ENCODE measurements around the gene MYO1E.

Gene MYO1E

GRCh38 chr15:59252137-59252536 lies 120.5 kb downstream of the MYO1E start:
- H3K27ac ChIP-seq: no peak overlapping the region
- no peak for TF ChIP-seq CTCF (IDR thresholded peaks at IDR 0.05)

GRCh38 chr15:59251001-59251845 lies 121.4 kb downstream of the MYO1E start:
- H3K27ac ChIP-seq: no peak overlapping the region
- no peak for TF ChIP-seq CTCF (IDR thresholded peaks at IDR 0.05)
- no peak for TF ChIP-seq ZFX (IDR thresholded peaks at IDR 0.05; ENCODE audit: borderline replicate concordance)

- TF ChIP-seq ZFX (IDR thresholded peaks at IDR 0.05; ENCODE audit: borderline replicate concordance): no peak
- TF ChIP-seq CTCF (IDR thresholded peaks at IDR 0.05): no peak
- H3K27ac ChIP-seq: no peak overlapping the region
These were observed 122.4 kb downstream of the MYO1E start for GRCh38 chr15:59250249-59250648.

- H3K27ac ChIP-seq: no peak overlapping the region
- TF ChIP-seq ZFX (IDR thresholded peaks at IDR 0.05; ENCODE audit: borderline replicate concordance) (no peak), CTCF (IDR thresholded peaks at IDR 0.05) (no peak)
These were observed 122.9 kb downstream of the MYO1E start for GRCh38 chr15:59249816-59250215.

- no peak for TF ChIP-seq ZFX (IDR thresholded peaks at IDR 0.05; ENCODE audit: borderline replicate concordance)
- TF ChIP-seq CTCF (IDR thresholded peaks at IDR 0.05): peak; percentile 75
- H3K27ac ChIP-seq: no peak overlapping the region
These were observed 125.3 kb downstream of the MYO1E start for GRCh38 chr15:59247364-59247763.

- no peak overlapping the region for H3K27ac ChIP-seq
- TF ChIP-seq CTCF (IDR thresholded peaks at IDR 0.05) (no peak), ZFX (IDR thresholded peaks at IDR 0.05; ENCODE audit: borderline replicate concordance) (no peak)
These were observed 127.1 kb downstream of the MYO1E start for GRCh38 chr15:59245559-59245958.

GRCh38 chr15:59244337-59244736 lies 128.3 kb downstream of the MYO1E start:
- H3K27ac ChIP-seq: no peak overlapping the region
- no peak for TF ChIP-seq ZFX (IDR thresholded peaks at IDR 0.05; ENCODE audit: borderline replicate concordance)
- no peak for TF ChIP-seq CTCF (IDR thresholded peaks at IDR 0.05)
